WTC11 (cell line): ENCODE data around the gene PCBP1. TPM values are rescaled to one million over a fixed set of nuclear protein-coding genes. Genes with fewer than 3 reads are reported as not detected.

Source experiments
- ATAC-seq: fragments of 200-7000 bp; cut with Tn5 transposase; 2 replicates; pipeline ENCODE4 v1.10.0; 2021; ENCODE audit warnings: mild to moderate bottlenecking, moderate library complexity
- CTCF ChIA-PET: fragments of 300-600 bp; sonication (Branson Sonifier 250); formaldehyde crosslinking; loops from one replicate; lab custom pipeline; 2021; ENCODE audit warnings: antibody characterized with exemption; lab: Charles Lee
- POLR2A ChIA-PET: fragments of 350-600 bp; sonication (Branson Sonifier 250); formaldehyde crosslinking; loops from one replicate; lab custom pipeline; 2021; ENCODE audit warnings: antibody characterized with exemption; lab: Charles Lee
- DNase-seq: peaks from one replicate; pipeline ENCODE4 v3.0.0; 2021; ENCODE audit warnings: low spot score
- H3K27ac Mint-ChIP-seq: 2 replicates; pipeline ENCODE4 v1.8.0; 2021; ENCODE audit warnings: mixed read lengths
- H3K27me3 Mint-ChIP-seq: 2 replicates; pipeline ENCODE4 v1.8.0; 2021; ENCODE audit warnings: low read depth, mild to moderate bottlenecking, moderate library complexity, mixed read lengths
- H3K36me3 Mint-ChIP-seq: 2 replicates; pipeline ENCODE4 v1.8.0; 2021; ENCODE audit warnings: mixed read lengths
- H3K4me1 Mint-ChIP-seq: 2 replicates; pipeline ENCODE4 v1.8.0; 2022; ENCODE audit warnings: mixed read lengths
- H3K4me3 Mint-ChIP-seq: 2 replicates; pipeline ENCODE4 v1.8.0; 2021; ENCODE audit warnings: mild to moderate bottlenecking, moderate library complexity, mixed read lengths
- H3K9me3 Mint-ChIP-seq: 2 replicates; pipeline ENCODE4 v1.8.0; 2021; ENCODE audit warnings: mixed read lengths
- ARID4B ChIP-seq: sonication (generic); formaldehyde crosslinking; IDR thresholded peaks from 2 replicates; pipeline ENCODE4 v1.8.0; 2023; ENCODE audit warnings: missing genetic modification reagents, mild to moderate bottlenecking, borderline replicate concordance
- CREB1 ChIP-seq: sonication (generic); formaldehyde crosslinking; IDR thresholded peaks from 2 replicates; pipeline ENCODE4 v1.8.0; 2023; ENCODE audit warnings: mild to moderate bottlenecking, missing genetic modification reagents
- CTCF ChIP-seq: fragments of 200-600 bp; IDR thresholded peaks from 2 replicates; pipeline ENCODE4 v1.8.0; 2022; ENCODE audit warnings: antibody characterized with exemption
- ESRRA ChIP-seq: sonication (generic); formaldehyde crosslinking; IDR thresholded peaks from 2 replicates; pipeline ENCODE4 v1.8.1; 2022; ENCODE audit warnings: mild to moderate bottlenecking, missing genetic modification reagents, borderline replicate concordance
- JAZF1 ChIP-seq: fragments of 250-450 bp; sonication (Bioruptor Pico); IDR thresholded peaks from 2 replicates; pipeline ENCODE4 v1.9.0; 2021; ENCODE audit warnings: moderate library complexity, mild to moderate bottlenecking, inconsistent platforms
- JUN ChIP-seq: sonication (generic); formaldehyde crosslinking; IDR thresholded peaks from 2 replicates; pipeline ENCODE4 v1.8.0; 2023; ENCODE audit warnings: mild to moderate bottlenecking, missing genetic modification reagents
- MAX ChIP-seq: sonication (generic); formaldehyde crosslinking; IDR thresholded peaks from 2 replicates; pipeline ENCODE4 v1.8.0; 2022; ENCODE audit warnings: mild to moderate bottlenecking, missing genetic modification reagents
- MXD4 ChIP-seq: fragments of 250-450 bp; sonication (Bioruptor Pico); IDR thresholded peaks from 2 replicates; pipeline ENCODE4 v1.8.0; 2021; ENCODE audit warnings: mild to moderate bottlenecking, moderate library complexity, borderline replicate concordance
- NFYB ChIP-seq: sonication (generic); formaldehyde crosslinking; conservative IDR thresholded peaks from 2 replicates; pipeline ENCODE4 v1.8.0; 2022; ENCODE audit warnings: low read depth, missing genetic modification reagents
- NR1H2 ChIP-seq: sonication (generic); formaldehyde crosslinking; IDR thresholded peaks from 2 replicates; pipeline ENCODE4 v1.9.0; 2021; ENCODE audit warnings: mild to moderate bottlenecking, moderate library complexity, missing genetic modification reagents
- SOX15 ChIP-seq: fragments of 250-450 bp; sonication (Bioruptor Pico); IDR thresholded peaks from 2 replicates; pipeline ENCODE4 v1.9.0; 2021; ENCODE audit warnings: mild to moderate bottlenecking
- SP1 ChIP-seq: sonication (generic); formaldehyde crosslinking; conservative IDR thresholded peaks from 2 replicates; pipeline ENCODE4 v1.8.1; 2022; ENCODE audit warnings: missing genetic modification reagents
- TCF7 ChIP-seq: sonication (generic); formaldehyde crosslinking; IDR thresholded peaks from 2 replicates; pipeline ENCODE4 v1.8.0; 2022; ENCODE audit warnings: mild to moderate bottlenecking, low read depth, missing genetic modification reagents, moderate library complexity
- TEAD4 ChIP-seq: sonication (generic); formaldehyde crosslinking; IDR thresholded peaks from 2 replicates; pipeline ENCODE4 v1.8.0; 2022; ENCODE audit warnings: mild to moderate bottlenecking, missing genetic modification reagents
- ZBTB43 ChIP-seq: sonication (generic); formaldehyde crosslinking; IDR thresholded peaks from 2 replicates; pipeline ENCODE4 v1.8.1; 2023; ENCODE audit warnings: mild to moderate bottlenecking, missing genetic modification reagents
- ZNF121 ChIP-seq: sonication (generic); formaldehyde crosslinking; IDR thresholded peaks from 2 replicates; pipeline ENCODE4 v1.8.0; 2023; ENCODE audit warnings: missing genetic modification reagents
- ZNF138 ChIP-seq: sonication (generic); formaldehyde crosslinking; conservative IDR thresholded peaks from 2 replicates; pipeline ENCODE4 v1.8.1; 2022; ENCODE audit warnings: mild to moderate bottlenecking, moderate library complexity, missing genetic modification reagents
- ZNF219 ChIP-seq: sonication (generic); formaldehyde crosslinking; IDR thresholded peaks from 2 replicates; pipeline ENCODE4 v1.8.0; 2023; ENCODE audit warnings: missing genetic modification reagents, mild to moderate bottlenecking, borderline replicate concordance
- ZNF423 ChIP-seq: fragments of 250-450 bp; sonication (Bioruptor Pico); IDR thresholded peaks from 2 replicates; pipeline ENCODE4 v2.1.2; 2022; ENCODE audit warnings: mild to moderate bottlenecking, moderate library complexity
- ZNF671 ChIP-seq: fragments of 250-450 bp; sonication (Bioruptor Pico); IDR thresholded peaks from 2 replicates; pipeline ENCODE4 v1.8.0; 2021; ENCODE audit warnings: mild to moderate bottlenecking
- total RNA-seq: library from RNA; stranded (reverse); gene quantifications from 3 replicates; pipeline ENCODE4 v1.2.3, GENCODE V29; 2021
- TF ChIP-seq, protein P1 (sequence below): sonication (generic); formaldehyde crosslinking; IDR thresholded peaks from 2 replicates; pipeline ENCODE4 v1.8.1; 2023; ENCODE audit warnings: mild to moderate bottlenecking, missing genetic modification reagents, moderate library complexity
- TF ChIP-seq, protein P2 (sequence below): sonication (generic); formaldehyde crosslinking; IDR thresholded peaks from 2 replicates; pipeline ENCODE4 v1.8.0; 2022; ENCODE audit warnings: mild to moderate bottlenecking, missing genetic modification reagents

Gene PCBP1
- total RNA-seq, 1 experiment from 2014 or later, result 489 TPM

DNA sequence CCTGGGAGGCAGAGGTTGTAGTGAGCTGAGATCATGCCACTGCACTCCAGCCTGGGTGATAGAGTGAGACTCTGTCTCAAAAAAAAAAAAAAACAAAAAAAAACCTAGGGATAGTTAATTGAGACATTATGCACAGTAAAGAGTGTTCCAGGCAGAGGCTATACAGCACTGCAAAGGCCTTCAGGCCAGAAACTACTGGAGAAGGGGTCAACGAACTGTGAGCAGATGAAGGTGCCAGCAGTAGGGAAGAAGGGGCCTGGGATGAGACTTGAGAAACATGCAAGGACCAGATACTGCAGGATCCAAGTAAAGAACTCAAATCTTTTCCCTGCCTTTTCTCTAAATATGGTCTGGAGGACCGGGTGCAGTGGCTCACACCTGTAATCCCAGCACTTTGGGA lies 26.0 kb upstream of the PCBP1 start:
- POLR2A ChIA-PET, result no interaction called here
- Mint-ChIP-seq H3K27me3 (no peaks in the 10 kb centered on the region), H3K27ac (no peak overlapping the region), H3K9me3 (no peaks in the 10 kb centered on the region), H3K4me1 (no peaks in the 10 kb centered on the region), H3K4me3 (no peak overlapping the region), H3K36me3 (peaks cover 33% of the 10 kb centered on the region)
- TF ChIP-seq SOX15, result no peak
- TF ChIP-seq ESRRA (CRISPR knock-in tag), result no peak
- TF ChIP-seq, protein P1, sequence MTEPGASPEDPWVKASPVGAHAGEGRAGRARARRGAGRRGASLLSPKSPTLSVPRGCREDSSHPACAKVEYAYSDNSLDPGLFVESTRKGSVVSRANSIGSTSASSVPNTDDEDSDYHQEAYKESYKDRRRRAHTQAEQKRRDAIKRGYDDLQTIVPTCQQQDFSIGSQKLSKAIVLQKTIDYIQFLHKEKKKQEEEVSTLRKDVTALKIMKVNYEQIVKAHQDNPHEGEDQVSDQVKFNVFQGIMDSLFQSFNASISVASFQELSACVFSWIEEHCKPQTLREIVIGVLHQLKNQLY (CRISPR knock-in tag), result no peak
- TF ChIP-seq, protein P2, sequence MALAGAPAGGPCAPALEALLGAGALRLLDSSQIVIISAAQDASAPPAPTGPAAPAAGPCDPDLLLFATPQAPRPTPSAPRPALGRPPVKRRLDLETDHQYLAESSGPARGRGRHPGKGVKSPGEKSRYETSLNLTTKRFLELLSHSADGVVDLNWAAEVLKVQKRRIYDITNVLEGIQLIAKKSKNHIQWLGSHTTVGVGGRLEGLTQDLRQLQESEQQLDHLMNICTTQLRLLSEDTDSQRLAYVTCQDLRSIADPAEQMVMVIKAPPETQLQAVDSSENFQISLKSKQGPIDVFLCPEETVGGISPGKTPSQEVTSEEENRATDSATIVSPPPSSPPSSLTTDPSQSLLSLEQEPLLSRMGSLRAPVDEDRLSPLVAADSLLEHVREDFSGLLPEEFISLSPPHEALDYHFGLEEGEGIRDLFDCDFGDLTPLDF (CRISPR knock-in tag), result no peak
- TF ChIP-seq MAX, result no peak
- CTCF ChIA-PET, result interaction anchor here (1.3 to 2.3 kb wide), 2 partner anchors 124 to 147 kb away, joined by 3 to 20 read pairs; partner anchors contain the start of gene MXD1
- DNase-seq (no peak), ATAC-seq (no peak)

GRCh38 chr2:70062270-70062669 lies 25.0 kb upstream of the PCBP1 start:
- H3K27ac Mint-ChIP-seq, result no peak overlapping the region
- no peaks in the 10 kb centered on the region for H3K4me1 Mint-ChIP-seq
- H3K4me3 Mint-ChIP-seq, result no peak overlapping the region
- H3K27me3 Mint-ChIP-seq, result no peaks in the 10 kb centered on the region
- TF ChIP-seq TEAD4 (no peak), NFYB (CRISPR knock-in tag) (no peak), ZNF671 (CRISPR knock-in tag) (no peak), JUN (CRISPR knock-in tag) (no peak), ZNF138 (CRISPR knock-in tag) (no peak), ARID4B (CRISPR knock-in tag) (no peak), TCF7 (CRISPR knock-in tag) (no peak), ZBTB43 (CRISPR knock-in tag) (no peak), SP1 (CRISPR knock-in tag) (no peak), ZNF121 (CRISPR knock-in tag) (no peak), MXD4 (CRISPR knock-in tag) (no peak), MAX (no peak), JAZF1 (CRISPR knock-in tag) (no peak), NR1H2 (no peak), CREB1 (CRISPR knock-in tag) (no peak), ZNF423 (no peak), ZNF219 (no peak), CTCF (no peak)
- DNase-seq (no peak), ATAC-seq (no peak)
- ChIA-PET CTCF (interaction anchor here (0.5 to 2.3 kb wide), 14 partner anchors 9 to 338 kb away, joined by 3 to 20 read pairs (median 3); partner anchors contain the start of gene MXD1), POLR2A (interaction anchor here (0.5 to 1.4 kb wide), 5 partner anchors 23 to 181 kb away, joined by 3 to 8 read pairs (median 3); partner anchors contain the start of gene MXD1)
- H3K9me3 Mint-ChIP-seq, result no peaks in the 10 kb centered on the region
- peaks cover 35% of the 10 kb centered on the region for H3K36me3 Mint-ChIP-seq
